Memory B cell (primary cell): ENCODE data around the gene ARID3B.
"Not testable (repeated sequence)": the region's sequence is repeated elsewhere in the genome, so short reads cannot be mapped to it uniquely, and the experiment has no call there.

Experiments used
- ATAC-seq: fragments of 150-1000 bp; cut with Tn5 transposase; 2 replicates; pipeline ENCODE4 v1.10.0; 2021; ENCODE audit warnings: low read depth, mild to moderate bottlenecking, moderate library complexity
- DNase-seq, 2 donors: peaks; one replicate each; pipeline ENCODE4 v3.0.0; 2022; ENCODE audit warnings: low spot score in 2 of 2
- H3K27ac Mint-ChIP-seq: one replicate; pipeline ENCODE4 v1.8.0; 2022; ENCODE audit warnings: mild to moderate bottlenecking, moderate library complexity, mixed read lengths
- H3K27me3 Mint-ChIP-seq: one replicate; pipeline ENCODE4 v1.8.0; 2022; ENCODE audit warnings: mixed read lengths
- H3K36me3 Mint-ChIP-seq: one replicate; pipeline ENCODE4 v1.8.0; 2022; ENCODE audit warnings: mild to moderate bottlenecking, mixed read lengths
- H3K4me1 Mint-ChIP-seq: one replicate; pipeline ENCODE4 v1.8.0; 2022; ENCODE audit warnings: mixed read lengths
- H3K4me3 Mint-ChIP-seq: one replicate; pipeline ENCODE4 v1.8.0; 2022; ENCODE audit warnings: mild to moderate bottlenecking, moderate library complexity, mixed read lengths
- H3K9me3 Mint-ChIP-seq: one replicate; pipeline ENCODE4 v1.8.0; 2022; ENCODE audit warnings: mixed read lengths

ARID3B gene

GRCh38 chr15:74520407-74520806, 20.6 kb upstream of the ARID3B start:
- ATAC-seq = no peak
- Mint-ChIP-seq H3K9me3 (no peaks in the 10 kb centered on the region), H3K27ac (no peak overlapping the region), H3K4me1 (no peaks in the 10 kb centered on the region), H3K36me3 (no peaks in the 10 kb centered on the region), H3K27me3 (no peaks in the 10 kb centered on the region), H3K4me3 (no peak overlapping the region)
- no peak for DNase-seq

- Mint-ChIP-seq H3K27me3 (no peaks in the 10 kb centered on the region), H3K4me3 (no peak overlapping the region), H3K9me3 (no peaks in the 10 kb centered on the region), H3K36me3 (no peaks in the 10 kb centered on the region), H3K4me1 (no peaks in the 10 kb centered on the region), H3K27ac (no peak overlapping the region)
- DNase-seq (no peak), ATAC-seq (no peak)
These were observed 17.0 kb upstream of the ARID3B start for GRCh38 chr15:74523982-74524381.

GRCh38 chr15:74525309-74525708, 15.7 kb upstream of the ARID3B start:
- H3K9me3 Mint-ChIP-seq = no peaks in the 10 kb centered on the region
- no peak for ATAC-seq
- no peak overlapping the region for H3K27ac Mint-ChIP-seq
- no peak overlapping the region for H3K4me3 Mint-ChIP-seq
- DNase-seq = no peak
- H3K4me1 Mint-ChIP-seq = no peaks in the 10 kb centered on the region
- H3K27me3 Mint-ChIP-seq = no peaks in the 10 kb centered on the region
- no peaks in the 10 kb centered on the region for H3K36me3 Mint-ChIP-seq

GRCh38 chr15:74525945-74526344, 15.1 kb upstream of the ARID3B start:
- ATAC-seq (no peak), DNase-seq (no peak)
- Mint-ChIP-seq H3K4me3 (no peak overlapping the region), H3K36me3 (no peaks in the 10 kb centered on the region), H3K9me3 (no peaks in the 10 kb centered on the region), H3K4me1 (no peaks in the 10 kb centered on the region), H3K27ac (no peak overlapping the region), H3K27me3 (no peaks in the 10 kb centered on the region)

GRCh38 chr15:74528876-74529275, 12.1 kb upstream of the ARID3B start:
- Mint-ChIP-seq H3K4me1 (no peaks in the 10 kb centered on the region), H3K27me3 (no peaks in the 10 kb centered on the region), H3K36me3 (no peaks in the 10 kb centered on the region), H3K4me3 (no peak overlapping the region), H3K9me3 (no peaks in the 10 kb centered on the region), H3K27ac (no peak overlapping the region)
- DNase-seq = no peak
- no peak for ATAC-seq

GRCh38 chr15:74529921-74530320, 11.1 kb upstream of the ARID3B start:
- ATAC-seq (no peak), DNase-seq (no peak)
- H3K4me3 Mint-ChIP-seq = no peak overlapping the region

GRCh38 chr15:74530771-74531143, 10.3 kb upstream of the ARID3B start:
- Mint-ChIP-seq H3K9me3 (no peaks in the 10 kb centered on the region), H3K27ac (no peak overlapping the region), H3K27me3 (no peaks in the 10 kb centered on the region), H3K4me1 (no peaks in the 10 kb centered on the region), H3K36me3 (no peaks in the 10 kb centered on the region), H3K4me3 (no peak overlapping the region)
- no peak for DNase-seq
- ATAC-seq = no peak

More at GRCh38 chr15:74529921-74530320, 11.1 kb upstream of the ARID3B start:
- Mint-ChIP-seq H3K27ac (no peak overlapping the region), H3K27me3 (no peaks in the 10 kb centered on the region), H3K9me3 (no peaks in the 10 kb centered on the region), H3K4me1 (no peaks in the 10 kb centered on the region), H3K36me3 (no peaks in the 10 kb centered on the region)

GRCh38 chr15:74531144-74531811, 9.7 kb upstream of the ARID3B start:
- no peaks in the 10 kb centered on the region for H3K4me1 Mint-ChIP-seq
- H3K36me3 Mint-ChIP-seq = no peaks in the 10 kb centered on the region
- no peak overlapping the region for H3K4me3 Mint-ChIP-seq
- H3K27me3 Mint-ChIP-seq = no peaks in the 10 kb centered on the region
- H3K9me3 Mint-ChIP-seq = no peaks in the 10 kb centered on the region
- no peak for ATAC-seq
- no peak overlapping the region for H3K27ac Mint-ChIP-seq
- DNase-seq = no peak

- no peaks in the 10 kb centered on the region for H3K27me3 Mint-ChIP-seq
- no peak for ATAC-seq
- DNase-seq = no peak
- peaks cover 12% of the 10 kb centered on the region for H3K4me1 Mint-ChIP-seq
- no peak overlapping the region for H3K27ac Mint-ChIP-seq
- no peak overlapping the region for H3K4me3 Mint-ChIP-seq
- no peaks in the 10 kb centered on the region for H3K9me3 Mint-ChIP-seq
- H3K36me3 Mint-ChIP-seq = no peaks in the 10 kb centered on the region
These were observed 5.5 kb upstream of the ARID3B start for GRCh38 chr15:74535388-74536084.

- Mint-ChIP-seq H3K9me3 (no peaks in the 10 kb centered on the region), H3K36me3 (no peaks in the 10 kb centered on the region), H3K27me3 (no peaks in the 10 kb centered on the region), H3K4me1 (peaks cover 27% of the 10 kb centered on the region), H3K27ac (no peak overlapping the region), H3K4me3 (no peak overlapping the region)
- DNase-seq (no peak), ATAC-seq (no peak)
These were observed 3.3 kb upstream of the ARID3B start for GRCh38 chr15:74537736-74538135.

- H3K4me3 Mint-ChIP-seq = peak overlapping the region; percentile 68
- H3K4me1 Mint-ChIP-seq = peaks cover 36% of the 10 kb centered on the region
- not testable (repeated sequence) for H3K36me3 Mint-ChIP-seq, DNase-seq, ATAC-seq, H3K27me3 Mint-ChIP-seq, H3K27ac Mint-ChIP-seq, H3K9me3 Mint-ChIP-seq
These were observed 1.5 kb upstream of the ARID3B start for GRCh38 chr15:74539521-74539920.

GRCh38 chr15:74540161-74540760, 759 bp upstream of the ARID3B start:
- Mint-ChIP-seq H3K4me1 (peaks cover 36% of the 10 kb centered on the region), H3K9me3 (no peaks in the 10 kb centered on the region), H3K4me3 (peak overlapping the region; percentile 97), H3K27me3 (no peaks in the 10 kb centered on the region), H3K27ac (peak overlapping the region; percentile 93), H3K36me3 (no peaks in the 10 kb centered on the region)
- peak; percentile 8 for ATAC-seq
- peak; percentile 6 to 20 for DNase-seq

GRCh38 chr15:74541494-74542165, 610 bp downstream of the ARID3B start:
- Mint-ChIP-seq H3K27me3 (no peaks in the 10 kb centered on the region), H3K4me3 (peak overlapping the region; percentile 97), H3K4me1 (peaks cover 48% of the 10 kb centered on the region), H3K27ac (peak overlapping the region; percentile 93), H3K36me3 (peaks cover 2% of the 10 kb centered on the region), H3K9me3 (no peaks in the 10 kb centered on the region)
- peak; percentile 33 for ATAC-seq
- DNase-seq = peak; percentile 29
